GM19035 (cell line): Measurements from ENCODE around the gene RNF145.
A peak's percentile ranks its signal among the peaks of the same experiment; 100 is the strongest.
"Not testable (repeated sequence)": the region's sequence is repeated elsewhere in the genome, so short reads cannot be mapped to it uniquely, and the experiment has no call there.

ENCODE experiments used
- ATAC-seq: cut with Tn5 transposase; IDR thresholded peaks from one replicate; pipeline ENCODE4 v1.9.1; 2021; ENCODE audit not compliant: unreplicated experiment

The RNF145 gene

GRCh38 chr5:159163027-159163700 lies 46.2 kb downstream of the RNF145 start:
- no peak for ATAC-seq

GRCh38 chr5:159161361-159162214 lies 47.8 kb downstream of the RNF145 start:
- no peak for ATAC-seq

- ATAC-seq = not testable (repeated sequence)
Observed at GRCh38 chr5:159158553-159159091, 50.7 kb downstream of the RNF145 start.

- ATAC-seq = no peak
Observed at GRCh38 chr5:159157552-159157951, 51.8 kb downstream of the RNF145 start.

- ATAC-seq = peak; percentile 68
Observed at GRCh38 chr5:159156426-159157238, 52.7 kb downstream of the RNF145 start.

- peak; percentile 9 for ATAC-seq
Observed at GRCh38 chr5:159155960-159156359, 53.4 kb downstream of the RNF145 start.

GRCh38 chr5:159152876-159153275 lies 56.5 kb downstream of the RNF145 start:
- ATAC-seq = no peak

- ATAC-seq = no peak
Observed at GRCh38 chr5:159149085-159149484, 60.3 kb downstream of the RNF145 start.

- no peak for ATAC-seq
Observed at GRCh38 chr5:159147976-159148375, 61.4 kb downstream of the RNF145 start.

- ATAC-seq = no peak
Observed at GRCh38 chr5:159146839-159147238, 62.5 kb downstream of the RNF145 start.

- not testable (repeated sequence) for ATAC-seq
Observed at GRCh38 chr5:159145160-159145559, 64.2 kb downstream of the RNF145 start.

- no peak for ATAC-seq
Observed at GRCh38 chr5:159139802-159140201, 69.6 kb downstream of the RNF145 start.

- no peak for ATAC-seq
Observed at GRCh38 chr5:159135896-159136531, 73.3 kb downstream of the RNF145 start.

- no peak for ATAC-seq
Observed at GRCh38 chr5:159133041-159133741, 76.2 kb downstream of the RNF145 start.

- no peak for ATAC-seq
Observed at GRCh38 chr5:159132429-159133040, 76.8 kb downstream of the RNF145 start.

GRCh38 chr5:159131951-159132350 lies 77.4 kb downstream of the RNF145 start:
- no peak for ATAC-seq

- no peak for ATAC-seq
Observed at GRCh38 chr5:159130871-159131270, 78.5 kb downstream of the RNF145 start.

- no peak for ATAC-seq
Observed at GRCh38 chr5:159128070-159128541, 81.2 kb downstream of the RNF145 start.

GRCh38 chr5:159123700-159124099 lies 85.7 kb downstream of the RNF145 start:
- no peak for ATAC-seq
